Activated T-cell treated with anti-CD3 and anti-CD28 coated beads, Interleukin-2, amount 50 U/mL, for 24 hours (primary cell): Measurements from ENCODE around the gene NAV2.

Experiments used
- DNase-seq: peaks from one replicate; pipeline ENCODE4 v3.0.0-alpha.2; 2020
- H3K27ac Mint-ChIP-seq: 2 replicates; pipeline ENCODE4 v1.8.0; 2020; ENCODE audit warnings: mild to moderate bottlenecking, mixed read lengths
- H3K27me3 Mint-ChIP-seq: 2 replicates; pipeline ENCODE4 v1.8.0; 2020; ENCODE audit warnings: mixed read lengths
- H3K36me3 Mint-ChIP-seq: 2 replicates; pipeline ENCODE4 v1.8.0; 2020; ENCODE audit warnings: low read depth, mixed read lengths
- H3K4me1 Mint-ChIP-seq: 2 replicates; pipeline ENCODE4 v1.8.0; 2020; ENCODE audit warnings: low read depth, mixed read lengths
- H3K4me3 Mint-ChIP-seq: 2 replicates; pipeline ENCODE4 v1.8.0; 2020; ENCODE audit warnings: mild to moderate bottlenecking, moderate library complexity, mixed read lengths
- H3K9me3 Mint-ChIP-seq: 2 replicates; pipeline ENCODE4 v1.8.0; 2020; ENCODE audit warnings: mixed read lengths

Gene NAV2

DNA sequence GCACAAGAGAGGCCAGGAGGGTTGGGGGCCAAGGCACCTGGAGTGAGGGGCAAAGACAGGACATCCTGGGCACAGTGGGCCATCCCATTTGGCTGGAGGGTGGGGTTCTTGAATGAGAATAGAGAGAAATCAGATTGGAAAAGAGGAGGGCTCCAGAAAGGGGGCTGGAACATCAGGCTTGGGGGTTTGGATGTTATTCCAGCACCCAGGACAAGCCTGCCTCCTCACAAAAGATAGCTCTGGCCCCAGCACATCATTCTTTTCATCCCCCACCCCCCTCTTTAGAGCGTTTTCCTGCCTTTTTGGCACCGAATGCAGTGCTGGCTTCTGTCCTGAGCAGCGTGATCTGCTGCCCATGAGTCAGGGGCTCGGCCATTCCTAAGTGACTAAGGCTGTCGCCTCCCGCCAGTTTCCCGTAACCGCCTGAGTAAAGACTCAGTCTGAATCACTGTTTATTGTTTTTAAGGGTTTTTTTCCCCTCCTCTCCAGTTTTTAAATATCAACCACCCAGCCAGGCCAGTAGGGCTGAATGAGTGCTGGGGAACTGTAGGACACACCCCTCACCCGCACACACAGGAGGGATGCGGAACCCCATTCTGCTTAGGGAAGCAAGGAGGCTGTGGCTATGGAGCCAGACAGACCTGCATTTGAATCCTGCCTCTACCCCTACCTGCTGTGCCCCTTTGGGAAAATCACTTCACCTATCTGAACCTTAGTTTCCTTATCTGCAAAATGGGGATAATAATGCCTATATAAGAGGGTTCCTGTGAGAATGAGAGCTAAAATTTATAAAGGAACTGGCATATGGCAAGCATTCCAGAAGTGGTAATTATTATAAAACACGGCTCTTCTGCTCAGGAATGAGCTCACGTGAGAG is 32.4 kb upstream of the NAV2 start:
- peaks cover 6% of the 10 kb centered on the region for H3K4me1 Mint-ChIP-seq
- H3K27ac Mint-ChIP-seq = no peak overlapping the region
- DNase-seq = no peak
- no peak overlapping the region for H3K4me3 Mint-ChIP-seq
- H3K9me3 Mint-ChIP-seq = no peaks in the 10 kb centered on the region
- H3K36me3 Mint-ChIP-seq = no peaks in the 10 kb centered on the region
- H3K27me3 Mint-ChIP-seq = peaks cover 7% of the 10 kb centered on the region

- peaks cover 5% of the 10 kb centered on the region for H3K4me1 Mint-ChIP-seq
- H3K27ac Mint-ChIP-seq = no peak overlapping the region
- no peaks in the 10 kb centered on the region for H3K36me3 Mint-ChIP-seq
- DNase-seq = no peak
- peaks cover 7% of the 10 kb centered on the region for H3K27me3 Mint-ChIP-seq
- no peak overlapping the region for H3K4me3 Mint-ChIP-seq
- H3K9me3 Mint-ChIP-seq = no peaks in the 10 kb centered on the region
These were observed 31.7 kb upstream of the NAV2 start for GRCh38 chr11:19680829-19681368.

DNA sequence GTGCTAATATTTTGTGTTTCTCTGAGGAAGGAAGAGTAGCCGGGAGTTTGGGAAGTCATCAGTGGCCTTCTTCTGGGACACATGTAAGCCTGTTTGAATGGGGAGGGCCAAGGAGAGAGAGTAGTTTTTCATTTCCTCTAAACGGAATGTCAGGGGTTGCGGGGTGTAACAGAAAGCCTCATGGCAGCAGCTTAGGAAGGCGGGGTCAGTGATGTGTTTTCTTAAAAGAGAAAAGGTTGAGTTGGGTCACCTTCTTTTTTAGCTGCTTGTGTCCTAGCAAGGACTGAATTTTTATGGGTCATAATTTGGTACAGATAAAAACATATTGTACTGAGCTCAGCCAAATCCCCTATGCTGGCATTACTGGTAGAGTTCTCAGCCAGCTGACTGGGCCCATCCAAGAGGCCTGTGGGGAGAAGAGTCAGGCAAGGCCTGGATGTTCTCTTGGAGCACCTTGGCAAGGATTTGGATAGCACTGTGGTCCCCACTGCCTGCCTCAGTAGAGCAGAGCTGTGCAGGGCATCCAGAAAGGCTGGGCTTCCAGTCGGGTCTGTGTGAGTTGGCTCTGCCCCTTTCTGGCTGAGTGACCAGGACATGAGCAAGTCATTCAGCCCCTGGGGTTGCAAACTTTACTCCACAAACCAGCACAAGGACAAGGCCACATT is 29.4 kb upstream of the NAV2 start:
- H3K4me3 Mint-ChIP-seq = no peak overlapping the region
- H3K36me3 Mint-ChIP-seq = no peaks in the 10 kb centered on the region
- no peak overlapping the region for H3K27ac Mint-ChIP-seq
- DNase-seq = no peak
- no peaks in the 10 kb centered on the region for H3K9me3 Mint-ChIP-seq
- H3K4me1 Mint-ChIP-seq = no peaks in the 10 kb centered on the region
- peaks cover 10% of the 10 kb centered on the region for H3K27me3 Mint-ChIP-seq

GRCh38 chr11:19683862-19684491 is 28.7 kb upstream of the NAV2 start:
- DNase-seq = no peak
- peaks cover 10% of the 10 kb centered on the region for H3K27me3 Mint-ChIP-seq
- no peak overlapping the region for H3K27ac Mint-ChIP-seq
- H3K36me3 Mint-ChIP-seq = no peaks in the 10 kb centered on the region
- H3K4me1 Mint-ChIP-seq = no peaks in the 10 kb centered on the region
- H3K9me3 Mint-ChIP-seq = no peaks in the 10 kb centered on the region
- no peak overlapping the region for H3K4me3 Mint-ChIP-seq

DNA sequence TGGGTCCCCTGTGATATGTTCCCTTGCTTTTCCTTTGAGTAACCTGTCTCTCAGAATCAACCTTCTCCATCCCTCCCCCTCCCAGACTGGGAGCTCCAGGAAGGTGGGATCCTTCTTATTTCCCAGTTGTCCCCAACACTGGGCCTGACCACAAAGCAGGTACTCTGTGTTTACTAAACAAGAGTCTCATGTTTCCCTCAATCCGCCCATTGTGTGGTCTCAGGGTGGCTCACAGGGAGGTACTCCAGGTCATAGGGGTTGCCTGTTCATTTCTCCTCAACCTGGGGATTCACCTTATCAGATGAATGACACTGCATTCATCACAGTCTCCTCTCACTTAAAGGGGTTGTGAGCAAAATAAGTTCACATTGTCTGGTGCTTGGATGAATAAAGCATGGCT is 26.4 kb upstream of the NAV2 start:
- peaks cover 3% of the 10 kb centered on the region for H3K27me3 Mint-ChIP-seq
- no peak for DNase-seq
- no peaks in the 10 kb centered on the region for H3K9me3 Mint-ChIP-seq
- H3K36me3 Mint-ChIP-seq = no peaks in the 10 kb centered on the region
- no peak overlapping the region for H3K27ac Mint-ChIP-seq
- H3K4me3 Mint-ChIP-seq = no peak overlapping the region
- no peaks in the 10 kb centered on the region for H3K4me1 Mint-ChIP-seq

- no peaks in the 10 kb centered on the region for H3K36me3 Mint-ChIP-seq
- no peaks in the 10 kb centered on the region for H3K4me1 Mint-ChIP-seq
- DNase-seq = no peak
- H3K4me3 Mint-ChIP-seq = no peak overlapping the region
- H3K27ac Mint-ChIP-seq = no peak overlapping the region
- H3K27me3 Mint-ChIP-seq = peaks cover 2% of the 10 kb centered on the region
- H3K9me3 Mint-ChIP-seq = no peaks in the 10 kb centered on the region
These were observed 25.2 kb upstream of the NAV2 start for GRCh38 chr11:19687392-19687791.

GRCh38 chr11:19689281-19690000 is 23.2 kb upstream of the NAV2 start:
- Mint-ChIP-seq H3K4me3 (no peak overlapping the region), H3K4me1 (no peaks in the 10 kb centered on the region), H3K27ac (no peak overlapping the region), H3K9me3 (no peaks in the 10 kb centered on the region), H3K36me3 (no peaks in the 10 kb centered on the region), H3K27me3 (peaks cover 2% of the 10 kb centered on the region)
- no peak for DNase-seq

- no peak overlapping the region for H3K27ac Mint-ChIP-seq
- peaks cover 2% of the 10 kb centered on the region for H3K27me3 Mint-ChIP-seq
- no peak overlapping the region for H3K4me3 Mint-ChIP-seq
- H3K9me3 Mint-ChIP-seq = no peaks in the 10 kb centered on the region
- no peaks in the 10 kb centered on the region for H3K4me1 Mint-ChIP-seq
- DNase-seq = no peak
- H3K36me3 Mint-ChIP-seq = no peaks in the 10 kb centered on the region
These were observed 21.8 kb upstream of the NAV2 start for GRCh38 chr11:19690885-19691284.

GRCh38 chr11:19691815-19692500 is 20.7 kb upstream of the NAV2 start:
- H3K36me3 Mint-ChIP-seq = no peaks in the 10 kb centered on the region
- DNase-seq = no peak
- H3K27me3 Mint-ChIP-seq = peaks cover 5% of the 10 kb centered on the region
- H3K4me1 Mint-ChIP-seq = no peaks in the 10 kb centered on the region
- no peaks in the 10 kb centered on the region for H3K9me3 Mint-ChIP-seq
- no peak overlapping the region for H3K27ac Mint-ChIP-seq
- no peak overlapping the region for H3K4me3 Mint-ChIP-seq

- Mint-ChIP-seq H3K36me3 (no peaks in the 10 kb centered on the region), H3K27ac (no peak overlapping the region), H3K4me1 (no peaks in the 10 kb centered on the region), H3K27me3 (peaks cover 5% of the 10 kb centered on the region), H3K4me3 (no peak overlapping the region), H3K9me3 (no peaks in the 10 kb centered on the region)
- DNase-seq = no peak
These were observed 19.5 kb upstream of the NAV2 start for GRCh38 chr11:19693146-19693545.

DNA sequence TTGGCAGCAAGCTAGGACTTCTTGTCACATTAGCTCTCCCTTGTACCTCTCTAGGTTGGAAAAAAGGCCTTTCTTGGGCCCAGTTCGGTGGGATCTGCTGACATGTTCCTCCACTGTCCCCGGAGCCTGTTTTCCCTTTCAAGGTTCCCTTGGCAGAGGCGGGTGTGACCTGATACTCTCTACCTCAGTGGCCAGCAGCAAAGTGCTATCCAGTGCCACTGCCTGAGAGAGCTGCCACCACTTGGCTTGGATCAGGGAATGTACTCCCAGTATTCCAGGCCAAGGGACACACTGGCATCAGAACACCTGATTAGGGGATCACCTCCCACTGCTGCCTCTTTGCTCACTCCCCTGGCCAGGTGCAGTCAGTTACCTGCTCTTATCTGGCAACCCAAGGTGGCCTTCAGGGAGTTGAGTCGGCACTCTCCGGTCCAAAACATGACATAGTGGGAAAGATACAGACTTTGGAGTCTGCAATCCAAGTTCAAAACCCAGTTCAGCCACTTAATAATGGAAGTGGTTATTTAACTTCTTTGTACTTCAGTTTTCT is 17.8 kb upstream of the NAV2 start:
- Mint-ChIP-seq H3K27me3 (peaks cover 8% of the 10 kb centered on the region), H3K4me3 (no peak overlapping the region), H3K27ac (no peak overlapping the region), H3K9me3 (no peaks in the 10 kb centered on the region), H3K4me1 (no peaks in the 10 kb centered on the region), H3K36me3 (no peaks in the 10 kb centered on the region)
- no peak for DNase-seq

- no peak for DNase-seq
- H3K27me3 Mint-ChIP-seq = peaks cover 8% of the 10 kb centered on the region
- no peak overlapping the region for H3K4me3 Mint-ChIP-seq
- H3K36me3 Mint-ChIP-seq = no peaks in the 10 kb centered on the region
- H3K27ac Mint-ChIP-seq = no peak overlapping the region
- no peaks in the 10 kb centered on the region for H3K9me3 Mint-ChIP-seq
- no peaks in the 10 kb centered on the region for H3K4me1 Mint-ChIP-seq
These were observed 16.6 kb upstream of the NAV2 start for GRCh38 chr11:19696073-19696472.

DNA sequence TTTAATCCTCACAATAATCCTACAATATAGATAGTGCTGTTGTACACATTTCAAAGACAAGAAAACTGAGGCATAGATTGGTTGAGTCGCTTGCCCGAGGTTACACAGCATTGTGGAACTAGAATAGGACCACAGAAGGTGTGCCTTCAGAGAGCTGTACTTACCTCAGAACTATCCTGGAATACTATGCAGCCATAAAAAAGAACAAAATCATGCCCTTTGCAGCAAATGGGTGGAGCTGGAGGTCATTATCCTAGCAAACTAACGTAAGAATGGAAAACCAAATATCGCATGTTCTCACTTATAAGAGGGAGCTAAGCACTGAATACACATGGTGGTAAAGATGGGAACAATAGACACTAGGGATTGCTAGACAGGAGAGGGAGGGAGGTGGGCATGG is 15.7 kb upstream of the NAV2 start:
- Mint-ChIP-seq H3K4me1 (no peaks in the 10 kb centered on the region), H3K4me3 (no peak overlapping the region), H3K9me3 (no peaks in the 10 kb centered on the region), H3K27me3 (peaks cover 16% of the 10 kb centered on the region), H3K36me3 (no peaks in the 10 kb centered on the region), H3K27ac (no peak overlapping the region)
- DNase-seq = no peak

GRCh38 chr11:19697721-19698121 is 14.9 kb upstream of the NAV2 start:
- no peaks in the 10 kb centered on the region for H3K9me3 Mint-ChIP-seq

More at GRCh38 chr11:19697721-19698121, 14.9 kb upstream of the NAV2 start:
- Mint-ChIP-seq H3K36me3 (no peaks in the 10 kb centered on the region), H3K4me3 (no peak overlapping the region), H3K27ac (no peak overlapping the region), H3K4me1 (no peaks in the 10 kb centered on the region), H3K27me3 (peaks cover 21% of the 10 kb centered on the region)
- DNase-seq = no peak
